ENCODE measurements around the gene GAA.
"Not testable (repeated sequence)": the region's sequence is repeated elsewhere in the genome, so short reads cannot be mapped to it uniquely, and the experiment has no call there.

The GAA gene

GRCh38 chr17:80084773-80085172 is 16.6 kb upstream of the GAA start:
- DNase-seq = no peak

DNA sequence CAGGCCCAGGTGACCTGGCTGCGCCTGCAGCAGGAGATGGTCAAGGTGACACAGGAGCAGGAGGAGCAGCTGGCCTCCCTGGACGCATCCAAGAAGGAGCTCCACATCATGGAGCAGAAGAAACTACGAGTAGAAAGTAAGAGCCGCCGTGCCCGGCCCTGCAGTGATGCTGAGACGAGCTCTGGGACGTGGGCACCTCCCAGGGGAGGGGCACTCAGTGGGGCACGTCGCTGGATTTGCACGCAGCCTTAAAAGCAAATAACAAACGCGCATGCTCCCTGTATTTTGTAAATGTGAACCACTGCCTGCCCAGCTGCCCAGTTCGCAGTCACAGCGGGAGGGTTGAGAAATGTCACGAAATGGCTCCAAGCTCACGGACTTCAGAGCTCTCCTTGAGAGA is 15.3 kb upstream of the GAA start:
- DNase-seq = no peak

DNA sequence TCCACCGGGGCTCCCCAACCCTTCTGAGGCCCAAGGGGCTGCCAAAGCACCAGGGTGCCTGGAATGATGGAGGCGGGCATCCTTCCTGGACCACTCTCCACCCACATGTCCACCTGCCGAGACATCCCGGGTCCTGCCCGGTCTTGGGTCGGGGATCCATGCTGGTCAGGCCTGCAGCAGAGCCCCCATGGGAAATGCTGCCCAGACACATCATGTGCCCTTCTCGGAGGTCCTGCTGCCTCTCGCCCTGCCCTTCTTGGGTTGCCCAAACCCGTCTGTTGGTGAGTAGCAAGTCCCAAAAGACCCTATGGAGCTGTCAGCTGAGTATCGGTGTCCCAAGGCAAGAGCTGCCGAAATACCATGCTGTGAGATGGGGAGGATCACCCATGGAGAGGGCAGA is 14.8 kb upstream of the GAA start:
- DNase-seq = no peak

- no peak for DNase-seq
These were observed 13.8 kb upstream of the GAA start for GRCh38 chr17:80087346-80088265.

- no peak for DNase-seq
These were observed 11.6 kb upstream of the GAA start for GRCh38 chr17:80089762-80090161.

DNA sequence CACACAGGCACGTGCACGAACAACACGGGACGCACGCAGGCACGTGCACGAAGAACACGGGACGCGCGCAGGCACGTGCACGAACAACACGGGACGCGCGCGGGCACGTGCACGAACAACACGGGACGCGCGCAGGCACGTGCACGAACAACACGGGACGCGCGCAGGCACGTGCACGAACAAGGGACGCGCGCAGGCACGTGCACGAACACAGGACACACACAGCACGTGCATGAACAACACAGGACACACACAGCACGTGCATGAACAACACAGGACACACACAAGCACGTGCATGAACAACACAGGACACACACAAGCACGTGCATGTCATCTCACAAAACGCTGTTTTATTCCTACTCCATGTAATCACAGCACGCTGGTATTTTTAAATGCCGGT is 11.2 kb upstream of the GAA start:
- not testable (repeated sequence) for DNase-seq

GRCh38 chr17:80091376-80091775 is 10.0 kb upstream of the GAA start:
- DNase-seq = no peak

DNA sequence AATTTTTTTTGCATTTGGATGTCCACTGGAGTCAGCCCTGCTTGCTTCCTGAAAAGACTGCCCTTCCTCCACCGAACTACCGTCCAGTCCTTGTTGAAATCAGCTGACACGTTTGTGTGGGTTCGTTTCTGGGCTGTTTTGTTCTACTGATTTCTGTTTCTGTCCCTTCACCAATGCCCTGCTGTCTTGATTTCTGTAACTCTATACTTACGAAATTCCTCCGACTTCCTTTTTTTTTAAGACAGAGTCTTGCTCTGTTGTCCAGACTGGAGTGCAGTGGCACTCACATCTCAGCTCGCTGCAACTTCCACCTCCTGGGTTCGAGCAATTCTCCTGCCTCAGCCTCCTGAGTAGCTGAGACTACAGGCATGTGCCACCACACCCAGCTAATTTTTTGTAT is 8.4 kb upstream of the GAA start:
- DNase-seq = no peak

- peak; percentile 43 for DNase-seq
These were observed 6.1 kb upstream of the GAA start for GRCh38 chr17:80095038-80095843.

DNA sequence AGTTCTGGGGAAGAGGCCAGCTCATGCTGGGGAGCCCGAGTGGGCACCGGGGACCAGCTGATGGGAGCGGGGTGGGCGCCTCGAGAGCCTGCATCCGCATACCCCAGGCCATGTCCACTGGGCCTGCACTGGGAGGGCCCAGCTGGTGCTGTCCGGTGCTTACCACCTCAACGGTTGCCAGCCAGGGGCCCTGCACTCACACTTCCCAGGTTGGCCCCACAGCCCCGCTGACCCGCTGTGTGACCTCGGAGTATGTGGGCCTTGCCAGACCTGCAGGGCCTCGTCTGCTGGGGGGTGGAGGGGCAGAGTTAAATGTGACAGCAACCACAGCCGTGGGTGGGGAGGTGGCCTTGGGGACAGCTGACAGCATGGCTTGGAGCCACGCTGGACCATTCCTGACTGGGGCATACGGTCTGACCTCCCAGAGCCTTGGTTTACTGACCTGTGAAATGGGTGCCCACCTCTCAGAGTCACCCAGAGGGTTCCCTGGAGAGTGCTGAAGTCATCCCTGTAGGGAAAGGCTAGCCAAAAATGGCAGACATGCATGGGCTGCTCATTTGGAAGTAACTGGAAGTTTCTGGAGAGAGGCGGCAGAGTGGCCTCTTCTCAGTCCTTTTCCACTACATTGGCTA is 5.4 kb upstream of the GAA start:
- DNase-seq = no peak

GRCh38 chr17:80096561-80097021 is 4.8 kb upstream of the GAA start:
- peak; percentile 23 for DNase-seq

DNA sequence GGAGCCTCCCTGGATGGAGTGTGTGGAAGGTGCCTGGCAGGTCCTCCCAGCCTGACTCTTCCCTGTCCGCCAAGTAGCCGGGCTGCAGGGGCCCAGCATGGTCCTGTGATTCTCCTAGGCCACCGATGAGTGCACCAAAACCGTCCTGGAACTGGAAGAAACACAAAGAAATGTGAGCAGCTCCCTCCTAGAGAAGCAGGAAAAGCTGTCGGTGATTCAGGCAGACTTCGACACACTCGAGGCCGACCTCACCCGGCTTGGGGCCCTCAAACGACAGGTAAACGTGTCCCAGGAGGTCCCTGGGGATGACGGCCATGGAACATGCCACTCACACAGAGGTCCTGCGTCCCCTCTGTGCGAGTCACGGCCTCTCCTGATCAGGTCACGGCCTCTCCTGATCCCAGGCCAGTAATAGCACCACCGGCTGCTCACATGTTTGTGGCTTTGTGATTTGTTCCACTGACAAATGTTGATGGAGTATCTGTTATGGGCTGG is 4.2 kb upstream of the GAA start:
- DNase-seq = no peak

DNA sequence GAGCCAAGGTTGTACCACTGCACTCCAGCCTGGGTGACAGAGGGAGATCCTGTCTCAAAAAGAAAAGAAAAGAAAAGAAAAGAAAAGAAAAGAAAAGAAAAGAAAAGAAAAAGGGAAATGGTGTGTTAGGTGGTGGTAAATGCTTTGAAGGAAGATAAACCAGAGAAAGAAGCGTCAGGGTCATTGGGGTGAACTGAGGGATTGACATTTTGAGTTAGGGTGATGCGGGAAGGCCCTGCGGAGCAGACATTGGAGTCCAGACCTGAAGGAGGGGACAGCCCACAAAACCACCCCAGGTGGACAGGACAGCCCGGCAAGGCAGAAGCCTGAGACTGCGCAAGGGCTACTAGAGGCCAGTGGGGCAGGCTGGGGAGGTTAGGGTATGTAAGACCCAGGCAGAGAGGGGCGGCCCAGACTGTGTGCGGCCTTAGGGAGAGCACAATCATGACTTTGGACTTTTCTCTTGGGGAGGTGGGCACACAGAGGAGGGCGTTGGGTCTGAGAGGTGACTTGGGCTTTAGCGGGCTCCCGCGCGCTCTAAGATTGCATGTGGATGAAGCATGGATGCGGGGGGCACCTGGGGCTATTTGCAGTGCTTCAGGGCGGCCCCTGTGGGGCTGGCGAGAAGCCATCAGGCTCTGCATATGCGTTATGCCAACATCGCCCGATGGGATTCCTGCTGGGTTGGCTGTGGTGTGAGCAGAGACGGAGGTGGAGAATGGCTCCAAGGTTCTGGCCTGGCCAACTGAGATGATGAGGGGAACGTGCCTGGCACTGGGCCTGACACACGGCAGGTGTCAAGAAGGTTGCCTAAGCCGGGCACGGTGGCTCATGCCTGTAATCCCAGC is 3.3 kb upstream of the GAA start:
- no peak for DNase-seq

DNA sequence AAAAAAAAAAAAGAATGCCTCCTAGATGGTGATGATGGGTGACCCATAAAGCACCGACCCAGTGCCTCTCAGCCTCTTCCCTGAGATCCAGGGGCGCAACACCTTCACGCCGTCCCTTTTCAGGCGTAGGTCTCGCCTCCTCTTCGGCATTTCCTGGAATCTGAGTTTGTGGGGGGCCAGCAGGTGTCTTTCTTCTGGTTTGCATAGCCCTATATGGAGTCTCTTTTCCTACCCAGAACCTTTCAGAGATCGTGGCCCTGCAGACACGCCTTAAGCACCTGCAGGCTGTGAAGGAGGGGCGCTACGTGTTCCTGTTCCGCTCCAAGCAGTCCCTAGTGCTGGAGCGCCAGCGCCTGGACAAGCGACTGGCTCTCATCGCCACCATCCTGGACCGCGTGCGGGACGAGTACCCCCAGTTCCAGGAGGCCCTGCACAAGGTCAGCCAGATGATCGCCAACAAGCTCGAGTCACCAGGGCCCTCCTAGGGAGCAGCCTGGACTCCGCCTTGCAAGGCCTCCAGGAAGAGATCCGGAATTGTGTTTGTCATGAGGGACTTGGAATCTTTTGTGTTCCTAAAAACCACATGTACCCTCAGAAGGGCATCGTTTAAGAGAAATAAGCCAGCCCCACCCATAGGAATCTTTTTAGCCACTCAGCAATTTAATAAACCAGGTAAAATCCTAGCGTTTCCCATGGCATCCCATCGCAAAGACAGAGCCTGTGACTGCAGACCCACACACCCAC is 1.9 kb upstream of the GAA start:
- no peak for DNase-seq

- DNase-seq = no peak
These were observed 1.4 kb upstream of the GAA start for GRCh38 chr17:80100035-80100323.

DNA sequence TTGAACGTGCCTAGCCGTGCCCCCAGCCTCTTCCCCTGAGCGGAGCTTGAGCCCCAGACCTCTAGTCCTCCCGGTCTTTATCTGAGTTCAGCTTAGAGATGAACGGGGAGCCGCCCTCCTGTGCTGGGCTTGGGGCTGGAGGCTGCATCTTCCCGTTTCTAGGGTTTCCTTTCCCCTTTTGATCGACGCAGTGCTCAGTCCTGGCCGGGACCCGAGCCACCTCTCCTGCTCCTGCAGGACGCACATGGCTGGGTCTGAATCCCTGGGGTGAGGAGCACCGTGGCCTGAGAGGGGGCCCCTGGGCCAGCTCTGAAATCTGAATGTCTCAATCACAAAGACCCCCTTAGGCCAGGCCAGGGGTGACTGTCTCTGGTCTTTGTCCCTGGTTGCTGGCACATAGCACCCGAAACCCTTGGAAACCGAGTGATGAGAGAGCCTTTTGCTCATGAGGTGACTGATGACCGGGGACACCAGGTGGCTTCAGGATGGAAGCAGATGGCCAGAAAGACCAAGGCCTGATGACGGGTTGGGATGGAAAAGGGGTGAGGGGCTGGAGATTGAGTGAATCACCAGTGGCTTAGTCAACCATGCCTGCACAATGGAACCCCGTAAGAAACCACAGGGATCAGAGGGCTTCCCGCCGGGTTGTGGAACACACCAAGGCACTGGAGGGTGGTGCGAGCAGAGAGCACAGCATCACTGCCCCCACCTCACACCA is 724 bp downstream of the GAA start:
- peak; percentile 80 for DNase-seq

DNA sequence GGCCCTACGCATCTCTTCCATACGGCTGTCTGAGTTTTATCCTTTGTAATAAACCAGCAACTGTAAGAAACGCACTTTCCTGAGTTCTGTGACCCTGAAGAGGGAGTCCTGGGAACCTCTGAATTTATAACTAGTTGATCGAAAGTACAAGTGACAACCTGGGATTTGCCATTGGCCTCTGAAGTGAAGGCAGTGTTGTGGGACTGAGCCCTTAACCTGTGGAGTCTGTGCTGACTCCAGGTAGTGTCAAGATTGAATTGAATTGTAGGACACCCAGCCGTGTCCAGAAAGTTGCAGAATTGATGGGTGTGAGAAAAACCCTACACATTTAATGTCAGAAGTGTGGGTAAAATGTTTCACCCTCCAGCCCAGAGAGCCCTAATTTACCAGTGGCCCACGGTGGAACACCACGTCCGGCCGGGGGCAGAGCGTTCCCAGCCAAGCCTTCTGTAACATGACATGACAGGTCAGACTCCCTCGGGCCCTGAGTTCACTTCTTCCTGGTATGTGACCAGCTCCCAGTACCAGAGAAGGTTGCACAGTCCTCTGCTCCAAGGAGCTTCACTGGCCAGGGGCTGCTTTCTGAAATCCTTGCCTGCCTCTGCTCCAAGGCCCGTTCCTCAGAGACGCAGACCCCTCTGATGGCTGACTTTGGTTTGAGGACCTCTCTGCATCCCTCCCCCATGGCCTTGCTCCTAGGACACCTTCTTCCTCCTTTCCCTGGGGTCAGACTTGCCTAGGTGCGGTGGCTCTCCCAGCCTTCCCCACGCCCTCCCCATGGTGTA is 1.5 kb downstream of the GAA start:
- peak; percentile 70 for DNase-seq

GRCh38 chr17:80103449-80104085 is 2.2 kb downstream of the GAA start:
- DNase-seq = peak; percentile 40

DNA sequence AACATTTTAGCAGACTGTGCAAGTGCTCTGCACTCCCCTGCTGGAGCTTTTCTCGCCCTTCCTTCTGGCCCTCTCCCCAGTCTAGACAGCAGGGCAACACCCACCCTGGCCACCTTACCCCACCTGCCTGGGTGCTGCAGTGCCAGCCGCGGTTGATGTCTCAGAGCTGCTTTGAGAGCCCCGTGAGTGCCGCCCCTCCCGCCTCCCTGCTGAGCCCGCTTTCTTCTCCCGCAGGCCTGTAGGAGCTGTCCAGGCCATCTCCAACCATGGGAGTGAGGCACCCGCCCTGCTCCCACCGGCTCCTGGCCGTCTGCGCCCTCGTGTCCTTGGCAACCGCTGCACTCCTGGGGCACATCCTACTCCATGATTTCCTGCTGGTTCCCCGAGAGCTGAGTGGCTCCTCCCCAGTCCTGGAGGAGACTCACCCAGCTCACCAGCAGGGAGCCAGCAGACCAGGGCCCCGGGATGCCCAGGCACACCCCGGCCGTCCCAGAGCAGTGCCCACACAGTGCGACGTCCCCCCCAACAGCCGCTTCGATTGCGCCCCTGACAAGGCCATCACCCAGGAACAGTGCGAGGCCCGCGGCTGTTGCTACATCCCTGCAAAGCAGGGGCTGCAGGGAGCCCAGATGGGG is 3.1 kb downstream of the GAA start:
- peak; percentile 75 for DNase-seq

Data from retina (tissue), 1 donor.